ENCODE measurements around the gene BRCC3. TPM values are rescaled to one million over a fixed set of nuclear protein-coding genes. Genes with fewer than 3 reads are reported as not detected.

The BRCC3 gene
- total RNA-seq (23.9 and 25.5 TPM in 2 replicates), polyA plus RNA-seq (9.7 and 12.4 TPM in 2 replicates), polyA minus RNA-seq (20.7 and 28.9 TPM in 2 replicates), Bru-seq, nascent RNA (percentile 73 among the genes with signal in this experiment), BruChase-seq, experiment 1, labeled RNA remaining after a 6-hour chase (percentile 69 among the genes with signal in this experiment), BruChase-seq, experiment 2, labeled RNA remaining after a 2-hour chase (percentile 72 among the genes with signal in this experiment)
- polyA plus RNA-seq (2011; cell fraction: cytosol; rRNA removed): 14.9 and 15.6 TPM in 2 replicates
- polyA plus RNA-seq (2011; cell fraction: nucleus; rRNA removed): 8.1 and 12.5 TPM in 2 replicates
- polyA plus RNA-seq (2012): 20.6 and 29.2 TPM in 2 replicates
- 30.3 TPM for polyA minus RNA-seq (2011; cell fraction: cytosol; rRNA and poly(A)+ RNA removed)
- polyA minus RNA-seq (2011; cell fraction: nucleus; rRNA and poly(A)+ RNA removed): 12.2 and 12.6 TPM in 2 replicates
- long read RNA-seq, transcript BRCC3-208 (10 exons, 2,694 nt): major isoform, 16 of 45 reads
- long read RNA-seq, partial matches to known transcripts: 8 of 45 reads
- long read RNA-seq, other reads (novel, unspliced or antisense): 20 of 45 reads

- FAIRE-seq: peak; percentile 18
- Histone ChIP-seq H3K9me3 (replicated peaks; ENCODE audit: control insufficient read depth, insufficient read depth, low read length) (no peaks in the 10 kb centered on the region), H3K27ac (ENCODE audit: insufficient read depth, low read depth, low read length) (peak within 1 kb of the TSS; percentile 66), H4K20me1 (replicated peaks; ENCODE audit: control insufficient read depth, extremely low read depth, insufficient read depth, low read length) (no peaks in the 10 kb centered on the region), H3K9ac (replicated peaks; ENCODE audit: extremely low read depth, insufficient read depth, low read length) (peak within 1 kb of the TSS; percentile 92), H3K4me2 (ENCODE audit: insufficient read depth, low read length) (peak within 1 kb of the TSS; percentile 94), H3K4me3 (replicated peaks in 1 of 3; ENCODE audit: insufficient read depth in 1 of 3, low read depth in 1 of 3, low read length in 3 of 3) (peak within 1 kb of the TSS; percentile 63 to 92 (median 73)), H3K27me3 (ENCODE audit: control insufficient read depth in 2 of 2, insufficient read depth in 2 of 2, low read length in 2 of 2) (no peaks in the 10 kb centered on the region), H3K79me2 (ENCODE audit: control insufficient read depth, insufficient read depth, low read length) (peaks cover 45% of the 10 kb centered on the region), H2AFZ (ENCODE audit: low read depth, low read length) (peak within 1 kb of the TSS; percentile 92), H3K9me1 (replicated peaks; ENCODE audit: control insufficient read depth, extremely low read depth, insufficient read depth, low read length) (no peaks in the 10 kb centered on the region), H3K4me1 (ENCODE audit: control insufficient read depth, extremely low read depth, insufficient read depth, low read length) (peaks cover 20% of the 10 kb centered on the region), H3K36me3 (ENCODE audit: control insufficient read depth in 2 of 2, extremely low read depth in 1 of 2, insufficient read depth in 2 of 2, low read length in 2 of 2) (no peaks in the 10 kb centered on the region)
- TF ChIP-seq EZH2 (IDR thresholded peaks at IDR 0.05; ENCODE audit: borderline replicate concordance, low read depth, low read length, severe bottlenecking) (no peak), CTCF (IDR thresholded peaks at IDR 0.05; ENCODE audit: extremely low read depth in 1 of 2, insufficient read depth in 1 of 2, low read depth in 1 of 2, low read length in 2 of 2) (no peak), MYC (IDR thresholded peaks at IDR 0.05; ENCODE audit: low read depth, low read length) (no peak), POLR2A (IDR thresholded peaks at IDR 0.05; ENCODE audit: low read depth, low read length) (peak; percentile 76), MAX (IDR thresholded peaks at IDR 0.05; ENCODE audit: insufficient read depth, insufficient read length) (no peak), FOS (IDR thresholded peaks at IDR 0.05; ENCODE audit: borderline replicate concordance, insufficient read depth, low read length) (no peak), POLR2AphosphoS5 (IDR thresholded peaks at IDR 0.05; ENCODE audit: insufficient read depth, low read depth, low read length) (peak; percentile 37)
- ChIA-PET POLR2A (no interaction called here), CTCF (interaction anchor here (0.9 to 1.1 kb wide), 2 partner anchors 15 to 23 kb away, joined by 3 read pairs; no protein-coding TSS in a partner anchor)
- DNase-seq (ENCODE audit: low read depth, low spot score): peak; percentile 75
- BruUV-seq (replicated peaks): no TSS peak
- intact Hi-C loops (cut with micrococcal nuclease) (loop anchor here (1.0 kb wide), 3 partner anchors 14 to 45 kb away; partner anchors contain the start of gene FUNDC2), dilution Hi-C loops (cut with MboI; ENCODE audit: extremely low pct_ligation_motif_present, low sequenced_read_pairs) (no loop called here)
These were observed at the start of gene BRCC3, which contains the start of the genes CMC4 and MTCP1 for GRCh38 chrX:155070975-155071693. BRCC3 (plus strand) TSS chrX:155071508; CDS start chrX:155071528, 20 bp downstream. CMC4 (minus strand) TSS chrX:155071136; CDS start chrX:155064023, 7,113 bp downstream. MTCP1 (minus strand) TSS chrX:155071136; CDS start chrX:155066010, 5,126 bp downstream.

All from endothelial cell of umbilical vein (primary cell).